HG02759 (cell line): Measurements from ENCODE around the gene SLC25A13.
A peak's percentile ranks its signal among the peaks of the same experiment; 100 is the strongest.

Experiments
- ATAC-seq: cut with Tn5 transposase; IDR thresholded peaks from one replicate; pipeline ENCODE4 v1.9.1; 2021; ENCODE audit warnings: mild to moderate bottlenecking, moderate library complexity; ENCODE audit not compliant: unreplicated experiment

Gene SLC25A13

GRCh38 chr7:96244244-96244991 lies 77.5 kb downstream of the SLC25A13 start:
- ATAC-seq, result no peak

- ATAC-seq, result no peak
These were observed 78.7 kb downstream of the SLC25A13 start for GRCh38 chr7:96243241-96243640.

- no peak for ATAC-seq
These were observed 80.0 kb downstream of the SLC25A13 start for GRCh38 chr7:96241855-96242254.

- ATAC-seq, result no peak
These were observed 82.7 kb downstream of the SLC25A13 start for GRCh38 chr7:96238976-96239766.

- no peak for ATAC-seq
These were observed 83.4 kb downstream of the SLC25A13 start for GRCh38 chr7:96238474-96238873.

GRCh38 chr7:96237040-96237439 lies 84.9 kb downstream of the SLC25A13 start:
- no peak for ATAC-seq

GRCh38 chr7:96236198-96237039 lies 85.5 kb downstream of the SLC25A13 start:
- ATAC-seq, result no peak

GRCh38 chr7:96235281-96235680 lies 86.6 kb downstream of the SLC25A13 start:
- peak; percentile 58 for ATAC-seq

GRCh38 chr7:96233528-96234154 lies 88.3 kb downstream of the SLC25A13 start:
- ATAC-seq, result no peak

GRCh38 chr7:96233084-96233483 lies 88.8 kb downstream of the SLC25A13 start:
- ATAC-seq, result peak; percentile 38

- ATAC-seq, result no peak
These were observed 93.1 kb downstream of the SLC25A13 start for GRCh38 chr7:96228760-96229159.

GRCh38 chr7:96225251-96225650 lies 96.6 kb downstream of the SLC25A13 start:
- ATAC-seq, result no peak

- ATAC-seq, result peak; percentile 47
These were observed 97.2 kb downstream of the SLC25A13 start for GRCh38 chr7:96224685-96225084.

GRCh38 chr7:96224073-96224472 lies 97.8 kb downstream of the SLC25A13 start:
- ATAC-seq, result no peak

- ATAC-seq, result no peak
These were observed 100.0 kb downstream of the SLC25A13 start for GRCh38 chr7:96221888-96222287.

GRCh38 chr7:96219378-96220130 lies 102.3 kb downstream of the SLC25A13 start:
- ATAC-seq, result no peak

GRCh38 chr7:96218664-96219243 lies 103.1 kb downstream of the SLC25A13 start:
- ATAC-seq, result no peak

GRCh38 chr7:96217147-96217546 lies 104.8 kb downstream of the SLC25A13 start:
- no peak for ATAC-seq

- ATAC-seq, result no peak
These were observed 105.5 kb downstream of the SLC25A13 start for GRCh38 chr7:96216373-96216772.

GRCh38 chr7:96212474-96212873 lies 109.4 kb downstream of the SLC25A13 start:
- ATAC-seq, result no peak
